Astrocyte (in vitro differentiated cells and primary cell): ENCODE results near the gene PITX1. TPM values are rescaled to one million over a fixed set of nuclear protein-coding genes. Genes with fewer than 3 reads are reported as not detected.
A peak's percentile ranks its signal among the peaks of the same experiment; 100 is the strongest.

Experiments
- DNase-seq: peaks from one replicate; pipeline ENCODE4 v3.0.0-alpha.2; 2010; ENCODE audit warnings: low read depth
- FAIRE-seq: peaks from 2 replicates; lab custom pipeline; 2011; peaks lifted over from hg19 to GRCh38; lab: Jason Lieb, UNC
- H2AFZ ChIP-seq: 2 replicates; pipeline ENCODE4 v1.6.0; 2012; ENCODE audit warnings: low read depth, low read length, inconsistent platforms
- H3K27ac ChIP-seq: 2 replicates; pipeline ENCODE4 v1.5.1; 2011; ENCODE audit warnings: low read depth, low read length, inconsistent platforms
- H3K27me3 ChIP-seq: 2 replicates; pipeline ENCODE4 v1.6.0; 2011; ENCODE audit warnings: low read length, inconsistent platforms; ENCODE audit not compliant: insufficient read depth
- H3K36me3 ChIP-seq: 2 replicates; pipeline ENCODE4 v1.5.1; 2011; ENCODE audit warnings: low read length, inconsistent platforms; ENCODE audit not compliant: insufficient read depth
- H3K4me1 ChIP-seq: 2 replicates; pipeline ENCODE4 v1.5.1; 2011; ENCODE audit warnings: low read length, inconsistent platforms; ENCODE audit not compliant: insufficient read depth
- H3K4me2 ChIP-seq: 2 replicates; pipeline ENCODE4 v1.6.0; 2012; ENCODE audit warnings: low read length, inconsistent platforms
- H3K4me3 ChIP-seq: 2 replicates; pipeline ENCODE4 v1.5.1; 2011; ENCODE audit warnings: low read depth, mild to moderate bottlenecking, low read length, inconsistent platforms; ENCODE audit not compliant: insufficient read depth
- H3K79me2 ChIP-seq: 2 replicates; pipeline ENCODE4 v1.6.0; 2012; ENCODE audit warnings: mild to moderate bottlenecking, low read length, inconsistent platforms; ENCODE audit not compliant: insufficient read depth
- H3K9ac ChIP-seq: 2 replicates; pipeline ENCODE4 v1.6.0; 2012; ENCODE audit warnings: mild to moderate bottlenecking, low read length, inconsistent platforms
- H3K9me3 ChIP-seq: 2 replicates; pipeline ENCODE4 v1.5.1; 2012; ENCODE audit warnings: low read depth, mild to moderate bottlenecking, low read length, inconsistent platforms; ENCODE audit not compliant: insufficient read depth
- H4K20me1 ChIP-seq: 2 replicates; pipeline ENCODE4 v1.6.0; 2012; ENCODE audit warnings: low read length, inconsistent platforms; ENCODE audit not compliant: insufficient read depth
- H3K27ac Mint-ChIP-seq: one replicate; pipeline ENCODE4 v1.8.0; 2021; ENCODE audit warnings: mild to moderate bottlenecking, mixed read lengths; ENCODE audit not compliant: unreplicated experiment
- H3K27me3 Mint-ChIP-seq: one replicate; pipeline ENCODE4 v1.8.0; 2021; ENCODE audit warnings: low read depth, mixed read lengths; ENCODE audit not compliant: unreplicated experiment
- H3K36me3 Mint-ChIP-seq: one replicate; pipeline ENCODE4 v1.8.0; 2021; ENCODE audit warnings: low read depth, mixed read lengths; ENCODE audit not compliant: unreplicated experiment
- H3K4me1 Mint-ChIP-seq: one replicate; pipeline ENCODE4 v1.8.0; 2021; ENCODE audit warnings: low read depth, mixed read lengths; ENCODE audit not compliant: unreplicated experiment
- H3K4me3 Mint-ChIP-seq: one replicate; pipeline ENCODE4 v1.8.0; 2021; ENCODE audit warnings: mild to moderate bottlenecking, moderate library complexity, mixed read lengths; ENCODE audit not compliant: unreplicated experiment
- H3K9me3 Mint-ChIP-seq: one replicate; pipeline ENCODE4 v1.8.0; 2021; ENCODE audit warnings: mild to moderate bottlenecking, mixed read lengths; ENCODE audit not compliant: unreplicated experiment
- CTCF ChIP-seq: IDR thresholded peaks from 2 replicates; pipeline ENCODE4 v1.5.1; 2011; ENCODE audit warnings: low read depth, mild to moderate bottlenecking, inconsistent platforms, low read length, moderate library complexity; ENCODE audit not compliant: insufficient read depth
- EZH2 ChIP-seq: IDR thresholded peaks from 2 replicates; pipeline ENCODE4 v1.6.1; 2012; ENCODE audit warnings: mild to moderate bottlenecking, low read length, inconsistent platforms; ENCODE audit not compliant: insufficient read depth
- total RNA-seq: library from RNA; stranded (reverse); gene quantifications from 2 replicates; pipeline ENCODE4 v1.2.1, GENCODE V29; 2021

PITX1 gene
- total RNA-seq, 1 donor from 2014 or later = 0.52 TPM

GRCh38 chr5:135026645-135027265, 7.3 kb downstream of the PITX1 start:
- FAIRE-seq (no peak), DNase-seq (no peak)
- H3K36me3 Mint-ChIP-seq = peaks cover 3% of the 10 kb centered on the region
- peaks cover 13% of the 10 kb centered on the region for H3K9me3 Mint-ChIP-seq
- H3K4me1 ChIP-seq = no peaks in the 10 kb centered on the region
- no peaks in the 10 kb centered on the region for H3K36me3 ChIP-seq
- no peak overlapping the region for H3K4me3 ChIP-seq
- no peak overlapping the region for H3K4me2 ChIP-seq
- no peak overlapping the region for H3K27ac ChIP-seq
- peaks cover 66% of the 10 kb centered on the region for H3K27me3 ChIP-seq
- peaks cover 24% of the 10 kb centered on the region for H4K20me1 ChIP-seq
- H3K9ac ChIP-seq = no peak overlapping the region
- H3K4me3 Mint-ChIP-seq = peak overlapping the region; percentile 57
- H3K79me2 ChIP-seq = no peaks in the 10 kb centered on the region
- peaks cover 3% of the 10 kb centered on the region for H3K4me1 Mint-ChIP-seq
- peaks cover 79% of the 10 kb centered on the region for H3K27me3 Mint-ChIP-seq
- peaks cover 3% of the 10 kb centered on the region for H3K9me3 ChIP-seq
- no peak overlapping the region for H3K27ac Mint-ChIP-seq
- H2AFZ ChIP-seq = no peak overlapping the region
- TF ChIP-seq EZH2 (no peak), CTCF (no peak)

DNA sequence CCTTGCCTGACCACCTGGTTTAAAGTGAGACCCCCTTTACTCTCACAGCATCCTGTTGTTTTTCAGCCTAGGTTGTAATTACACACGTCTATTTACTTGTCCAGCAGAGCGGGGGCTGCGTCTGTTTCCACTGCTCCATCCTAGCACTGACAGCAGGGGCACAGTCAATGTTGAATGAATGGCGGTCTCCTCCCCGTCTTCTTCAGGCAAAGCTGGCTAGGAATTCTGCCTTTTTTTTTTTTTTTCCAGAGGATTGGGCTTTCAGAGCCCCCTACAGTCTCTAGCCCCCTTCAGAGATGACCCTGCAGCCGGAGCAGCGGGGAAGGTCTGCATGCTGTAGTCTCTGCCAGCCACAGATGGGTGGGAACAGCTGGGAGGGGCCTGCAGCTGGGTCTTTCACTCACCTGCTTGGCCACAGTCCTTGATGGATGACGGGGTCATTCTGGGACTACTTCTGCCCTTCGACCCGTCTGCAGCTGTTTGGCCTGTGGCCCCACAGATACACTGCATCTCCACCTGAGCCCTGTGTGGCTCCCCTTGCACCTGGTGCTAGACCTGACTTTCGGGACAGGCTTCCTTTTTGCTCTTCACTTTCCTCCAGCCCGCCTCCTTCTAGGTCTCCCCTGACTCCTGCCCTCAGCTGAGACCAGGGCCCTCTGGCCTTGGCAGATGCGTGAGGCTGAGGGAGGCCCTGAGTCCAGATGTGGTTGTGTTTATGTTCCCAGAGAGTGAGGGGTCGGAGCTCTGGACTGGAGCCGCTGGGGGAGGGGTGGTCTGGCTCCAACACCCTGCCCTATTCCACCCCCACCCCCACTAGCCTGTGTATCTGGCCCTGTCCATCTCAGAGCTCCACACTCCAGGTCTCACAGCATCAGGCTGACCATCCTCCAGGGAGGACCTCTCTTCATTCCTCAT, 8.0 kb downstream of the PITX1 start:
- H3K27me3 Mint-ChIP-seq = peaks cover 80% of the 10 kb centered on the region
- H3K79me2 ChIP-seq = no peaks in the 10 kb centered on the region
- peaks cover 12% of the 10 kb centered on the region for H3K9me3 Mint-ChIP-seq
- FAIRE-seq (no peak), DNase-seq (no peak)
- peaks cover 3% of the 10 kb centered on the region for H3K4me1 Mint-ChIP-seq
- no peak overlapping the region for H3K4me2 ChIP-seq
- H3K27me3 ChIP-seq = peaks cover 58% of the 10 kb centered on the region
- peaks cover 1% of the 10 kb centered on the region for H3K36me3 Mint-ChIP-seq
- no peak overlapping the region for H3K9ac ChIP-seq
- H3K4me3 Mint-ChIP-seq = no peak overlapping the region
- H2AFZ ChIP-seq = no peak overlapping the region
- TF ChIP-seq CTCF = no peak
- no peak for TF ChIP-seq EZH2
- H3K4me3 ChIP-seq = no peak overlapping the region
- H3K27ac ChIP-seq = no peak overlapping the region
- H3K4me1 ChIP-seq = no peaks in the 10 kb centered on the region
- H3K27ac Mint-ChIP-seq = no peak overlapping the region
- H4K20me1 ChIP-seq = peaks cover 21% of the 10 kb centered on the region
- no peaks in the 10 kb centered on the region for H3K36me3 ChIP-seq
- peaks cover 3% of the 10 kb centered on the region for H3K9me3 ChIP-seq
